ENCODE data around the gene CYTH2.

DNA sequence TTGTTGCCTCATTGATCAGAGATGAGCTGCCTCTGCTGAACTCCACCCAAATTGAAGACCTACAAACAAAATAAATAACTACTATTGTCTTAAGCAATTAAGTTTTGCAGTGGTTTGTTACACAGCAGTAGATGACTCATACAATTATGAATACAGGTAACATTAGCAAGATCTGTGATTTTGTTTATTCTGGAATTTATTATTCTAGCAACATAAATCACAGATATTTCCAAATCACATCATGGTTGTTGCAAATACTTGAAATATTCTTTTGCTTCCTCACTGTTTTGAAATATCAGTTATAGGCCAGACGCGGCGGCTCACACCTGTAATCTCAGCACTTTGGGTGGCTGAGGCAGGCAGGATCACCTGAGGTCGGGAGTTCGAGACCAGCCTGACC lies 55.6 kb downstream of the CYTH2 start:
- TF ChIP-seq, protein P1, sequence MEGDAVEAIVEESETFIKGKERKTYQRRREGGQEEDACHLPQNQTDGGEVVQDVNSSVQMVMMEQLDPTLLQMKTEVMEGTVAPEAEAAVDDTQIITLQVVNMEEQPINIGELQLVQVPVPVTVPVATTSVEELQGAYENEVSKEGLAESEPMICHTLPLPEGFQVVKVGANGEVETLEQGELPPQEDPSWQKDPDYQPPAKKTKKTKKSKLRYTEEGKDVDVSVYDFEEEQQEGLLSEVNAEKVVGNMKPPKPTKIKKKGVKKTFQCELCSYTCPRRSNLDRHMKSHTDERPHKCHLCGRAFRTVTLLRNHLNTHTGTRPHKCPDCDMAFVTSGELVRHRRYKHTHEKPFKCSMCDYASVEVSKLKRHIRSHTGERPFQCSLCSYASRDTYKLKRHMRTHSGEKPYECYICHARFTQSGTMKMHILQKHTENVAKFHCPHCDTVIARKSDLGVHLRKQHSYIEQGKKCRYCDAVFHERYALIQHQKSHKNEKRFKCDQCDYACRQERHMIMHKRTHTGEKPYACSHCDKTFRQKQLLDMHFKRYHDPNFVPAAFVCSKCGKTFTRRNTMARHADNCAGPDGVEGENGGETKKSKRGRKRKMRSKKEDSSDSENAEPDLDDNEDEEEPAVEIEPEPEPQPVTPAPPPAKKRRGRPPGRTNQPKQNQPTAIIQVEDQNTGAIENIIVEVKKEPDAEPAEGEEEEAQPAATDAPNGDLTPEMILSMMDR (IDR thresholded peaks at IDR 0.05) = no peak
- TF ChIP-seq POLR2A (IDR thresholded peaks at IDR 0.05) = no peak
